ENCODE results near the gene CCDC169.
"Not testable (repeated sequence)": the region's sequence is repeated elsewhere in the genome, so short reads cannot be mapped to it uniquely, and the experiment has no call there.

The CCDC169 gene

DNA sequence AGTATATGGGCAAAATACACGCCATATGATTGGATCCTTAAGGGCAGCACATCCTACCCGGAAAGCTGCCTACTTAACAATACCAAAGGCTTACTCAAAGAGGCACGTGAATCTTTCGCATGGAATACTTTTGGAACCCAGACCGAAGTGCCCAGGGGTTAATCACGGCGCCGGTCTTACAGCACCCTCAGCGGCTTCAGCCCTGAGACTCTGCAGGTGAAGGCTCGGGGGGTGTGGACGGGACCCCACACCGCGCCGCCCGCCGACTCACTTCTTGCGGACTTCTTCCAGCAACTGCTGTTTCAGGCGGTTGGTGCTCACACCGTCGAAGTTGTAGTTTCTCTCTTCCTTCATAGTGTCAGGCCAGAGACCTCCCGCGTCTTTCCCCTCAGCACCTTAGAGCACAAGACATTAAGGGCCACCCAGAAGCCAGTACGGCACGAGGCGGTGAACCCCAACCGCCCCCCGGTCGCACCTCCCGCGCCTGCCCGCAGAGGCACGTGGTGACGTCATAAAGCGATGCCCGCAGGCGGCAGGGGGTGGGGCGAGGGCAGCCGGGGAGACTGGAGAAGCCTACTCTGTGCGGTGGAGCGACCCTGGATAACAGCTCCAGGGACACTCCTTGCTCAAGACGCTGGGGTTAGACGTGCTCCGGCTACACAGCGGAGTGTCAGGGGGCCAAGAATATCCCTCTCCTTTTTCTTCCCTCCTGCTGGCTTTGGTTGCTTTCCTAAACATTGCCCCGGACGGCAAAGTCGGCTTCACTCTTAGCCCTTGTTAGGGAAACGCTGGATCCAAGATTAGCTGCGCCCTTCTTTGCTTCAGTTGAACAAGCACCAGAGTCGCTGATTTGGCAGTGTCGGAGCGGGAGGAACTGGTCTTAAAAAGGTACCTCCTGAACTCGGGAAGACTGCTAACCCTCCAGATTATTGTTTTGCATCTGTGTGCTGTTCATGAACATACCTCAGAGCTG, at the start of gene CCDC169:
CCDC169 (minus strand) TSS at position 449 of the 973 bp plus-strand sequence; CDS start at position 354, 95 bp downstream.
- DNase-seq, result peak; percentile 73

DNA sequence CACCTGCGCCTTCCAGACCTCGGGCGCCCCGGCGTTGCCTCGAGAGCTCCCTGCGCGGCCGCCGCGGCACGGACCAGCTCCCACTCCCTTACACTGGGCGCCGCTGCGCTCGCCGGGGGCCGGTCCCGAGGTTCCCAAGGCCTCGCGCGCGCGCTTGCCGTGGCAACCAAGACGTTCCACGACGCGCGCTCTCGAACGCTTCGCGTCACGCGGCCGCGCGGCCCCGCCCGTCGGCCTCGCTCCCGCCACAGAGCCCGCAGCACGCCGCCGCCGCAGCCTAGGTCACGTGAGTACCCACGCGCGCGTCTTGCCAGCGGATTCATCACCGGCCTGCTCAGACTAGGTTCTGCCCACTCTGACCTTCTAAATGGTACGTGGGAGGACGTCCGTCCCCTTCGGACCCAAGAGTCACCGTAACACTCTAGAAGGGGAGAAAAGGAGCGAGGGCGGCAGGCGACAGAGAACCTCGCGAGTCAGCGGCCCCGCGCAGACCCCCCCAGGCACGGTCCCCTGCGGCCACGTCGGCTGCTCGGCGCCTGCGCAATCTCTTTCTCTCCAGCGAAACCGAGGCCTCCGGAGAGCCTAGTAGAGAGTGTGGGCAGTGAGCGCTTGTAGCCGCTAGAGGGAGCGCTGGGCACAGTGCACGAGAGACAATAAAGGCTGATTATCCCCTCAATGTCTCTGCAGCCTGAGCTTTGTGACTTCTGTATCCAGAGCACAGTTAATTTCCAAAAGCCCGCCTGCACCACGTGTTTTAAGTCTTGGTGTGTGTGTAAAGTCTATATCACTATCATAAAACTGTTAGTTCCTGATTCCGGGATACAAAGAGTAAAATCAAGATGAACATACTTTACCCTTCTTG, 48.8 kb upstream of the CCDC169 start, which contains the start of gene SPART:
SPART (minus strand) TSS at position 173 of the 862 bp plus-strand sequence. CDS start 10,564 bp downstream, outside the sequence.
- peak; percentile 93 for DNase-seq

DNA sequence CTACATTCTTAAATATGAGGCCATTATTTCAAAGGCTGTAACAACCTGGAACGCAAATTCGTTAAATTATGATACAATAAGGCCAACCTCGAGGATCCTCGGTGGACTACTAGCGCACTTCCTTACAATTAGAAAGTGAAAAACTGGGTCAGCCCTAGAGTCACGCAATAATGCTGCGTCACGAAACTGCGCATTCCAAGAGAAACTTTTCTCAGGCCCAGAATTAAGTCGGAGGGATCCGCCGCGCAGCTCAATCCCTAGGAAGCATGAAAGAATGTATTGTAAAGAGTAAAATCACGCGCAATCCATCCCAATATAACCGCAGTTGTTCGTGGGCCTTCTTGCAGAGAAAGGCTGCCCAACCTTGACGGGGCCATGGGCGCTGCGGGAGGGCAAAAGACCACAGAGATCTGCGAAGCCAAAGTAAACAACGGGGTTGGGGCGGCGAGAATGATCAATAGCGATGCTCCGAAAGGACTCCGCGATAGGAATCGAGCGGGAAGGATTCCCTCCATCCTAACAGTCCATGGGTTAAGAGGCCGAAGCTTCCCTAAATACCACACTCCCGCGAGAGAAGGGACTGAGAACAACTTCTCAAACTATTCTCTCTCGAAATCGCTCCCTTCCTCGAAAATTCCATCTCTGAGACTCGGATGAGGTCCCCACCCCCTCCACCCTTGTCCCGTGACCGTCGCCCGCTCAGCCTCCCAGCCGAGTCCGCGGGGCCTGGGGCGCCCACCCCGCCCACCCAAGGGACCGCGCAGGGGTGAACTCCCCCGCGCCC, 48.0 kb upstream of the CCDC169 start:
- peak; percentile 73 for DNase-seq

DNA sequence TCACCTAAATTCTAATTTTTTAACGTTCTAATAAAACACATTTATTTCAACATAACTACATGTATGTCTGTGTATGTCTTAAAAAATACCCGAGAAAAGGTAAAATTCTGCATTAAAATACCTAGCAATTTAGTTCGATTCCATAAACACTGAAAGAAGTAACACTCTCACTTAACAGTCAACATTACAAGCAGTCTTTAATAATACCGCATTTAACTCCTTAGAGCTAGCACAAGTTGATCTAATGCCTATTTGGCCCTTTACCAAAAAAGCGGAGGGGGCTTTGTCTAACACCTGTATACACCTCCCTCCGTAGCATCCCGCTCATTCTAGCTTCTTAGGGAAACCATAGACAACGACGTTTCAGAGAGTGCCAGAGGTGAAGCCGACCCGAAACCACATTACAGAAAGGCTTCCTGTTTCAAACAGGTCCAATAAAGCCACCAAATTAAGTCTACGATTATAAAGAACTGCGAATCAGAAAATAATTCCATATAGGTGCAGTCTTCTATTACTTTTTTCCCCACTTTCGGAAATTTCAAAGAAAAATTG, 47.3 kb upstream of the CCDC169 start:
- peak; percentile 53 for DNase-seq

DNA sequence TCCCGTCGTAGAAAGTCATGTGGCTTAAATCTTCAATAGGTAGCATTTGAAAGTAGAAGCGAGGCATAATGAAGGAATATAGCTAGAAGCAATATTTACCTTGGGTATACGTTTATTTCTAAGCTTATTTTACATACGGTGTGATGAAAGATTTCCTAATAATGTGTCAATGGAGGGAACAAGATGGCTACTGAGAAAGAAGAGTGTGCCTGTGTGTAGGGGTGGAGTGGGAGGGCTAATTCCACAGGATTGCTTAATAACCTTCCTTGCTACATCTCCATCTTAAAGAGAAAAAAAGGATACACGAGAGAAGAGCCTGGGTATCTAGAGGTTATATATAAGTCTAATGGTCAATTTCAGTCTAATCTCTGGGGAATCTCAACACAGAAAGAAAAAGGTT, 46.6 kb upstream of the CCDC169 start:
- DNase-seq, result peak; percentile 67

DNA sequence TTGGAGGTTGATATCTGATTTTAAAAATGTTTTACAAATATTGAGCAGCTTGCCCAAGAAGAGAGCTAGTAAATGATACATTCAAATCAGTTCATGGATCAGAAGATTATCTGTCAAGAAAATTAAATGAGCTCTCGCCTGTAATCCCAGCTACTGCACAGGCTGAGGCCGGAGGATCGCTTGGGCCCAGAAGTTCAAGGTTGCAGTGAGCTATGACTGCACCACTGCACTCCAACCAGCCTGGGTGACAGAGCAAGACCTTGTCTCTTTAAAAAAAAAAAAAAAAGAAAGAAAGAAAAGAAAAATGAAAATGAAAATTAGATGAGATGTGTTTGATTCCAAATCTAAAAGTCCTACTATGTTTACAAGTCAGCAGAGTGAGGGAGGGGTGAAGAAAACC, 46.2 kb upstream of the CCDC169 start:
- DNase-seq, result no peak

DNA sequence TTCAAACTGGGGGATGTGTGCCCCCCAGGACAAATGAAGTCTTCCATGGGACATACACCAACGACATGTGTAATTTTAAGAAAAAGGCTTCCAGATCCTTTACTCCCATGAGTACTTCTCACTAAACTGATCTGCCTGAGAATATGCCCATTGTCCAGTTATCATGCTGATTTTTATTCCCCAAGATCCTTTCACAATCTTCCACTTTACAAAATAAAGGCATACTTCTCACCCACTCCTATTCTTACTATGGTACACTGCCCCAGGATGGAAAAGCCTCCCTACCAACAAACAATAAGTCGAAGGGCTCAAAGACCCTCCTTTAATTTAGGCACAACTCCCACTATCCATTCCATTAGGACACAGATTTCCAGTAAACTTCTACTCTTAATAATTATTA, 45.1 kb upstream of the CCDC169 start:
- DNase-seq, result no peak

DNA sequence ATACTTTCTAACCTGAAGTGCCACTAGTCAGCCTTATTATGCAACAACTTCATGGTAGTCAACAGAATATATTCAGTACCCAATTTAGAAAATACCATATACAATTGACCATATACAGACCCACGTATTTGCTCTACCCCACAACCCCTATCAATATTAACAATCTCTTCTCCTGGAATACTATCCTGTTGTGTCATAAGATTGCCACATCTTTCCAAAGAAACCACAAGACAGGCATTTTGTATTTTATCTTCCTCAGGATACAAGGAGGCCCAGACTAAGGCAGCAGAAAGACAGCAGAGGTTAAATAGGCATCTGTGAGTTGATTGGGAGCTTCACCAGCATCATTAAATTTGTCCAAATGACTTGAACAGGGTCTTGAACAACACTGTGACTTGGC, 44.1 kb upstream of the CCDC169 start:
- no peak for DNase-seq

DNA sequence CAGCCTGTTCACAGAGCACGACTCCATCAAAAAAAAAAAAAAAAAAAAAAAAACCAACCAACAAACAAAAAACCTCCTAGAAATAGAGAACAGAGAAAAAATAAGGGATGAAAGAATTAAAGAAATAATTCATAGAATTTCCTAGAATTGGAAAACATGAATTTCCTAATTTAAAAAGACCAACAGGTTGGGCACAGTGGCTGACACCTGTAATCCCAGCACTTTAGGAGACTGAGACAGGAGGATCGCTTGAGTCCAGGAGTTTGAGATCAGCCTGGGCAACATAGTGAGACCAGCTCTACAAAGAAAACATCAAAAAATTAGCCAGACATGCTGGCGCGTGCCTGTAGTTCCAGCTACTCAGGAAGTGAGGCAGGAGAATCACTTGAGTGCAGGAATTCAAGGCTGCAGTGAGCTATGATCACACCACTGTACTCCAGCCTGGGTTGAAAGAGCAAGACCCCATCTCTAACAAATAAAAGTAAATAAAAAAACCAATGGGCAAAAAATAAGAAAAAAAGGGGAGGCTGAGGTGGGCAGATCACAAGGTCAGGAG, 42.1 kb upstream of the CCDC169 start:
- DNase-seq, result no peak

DNA sequence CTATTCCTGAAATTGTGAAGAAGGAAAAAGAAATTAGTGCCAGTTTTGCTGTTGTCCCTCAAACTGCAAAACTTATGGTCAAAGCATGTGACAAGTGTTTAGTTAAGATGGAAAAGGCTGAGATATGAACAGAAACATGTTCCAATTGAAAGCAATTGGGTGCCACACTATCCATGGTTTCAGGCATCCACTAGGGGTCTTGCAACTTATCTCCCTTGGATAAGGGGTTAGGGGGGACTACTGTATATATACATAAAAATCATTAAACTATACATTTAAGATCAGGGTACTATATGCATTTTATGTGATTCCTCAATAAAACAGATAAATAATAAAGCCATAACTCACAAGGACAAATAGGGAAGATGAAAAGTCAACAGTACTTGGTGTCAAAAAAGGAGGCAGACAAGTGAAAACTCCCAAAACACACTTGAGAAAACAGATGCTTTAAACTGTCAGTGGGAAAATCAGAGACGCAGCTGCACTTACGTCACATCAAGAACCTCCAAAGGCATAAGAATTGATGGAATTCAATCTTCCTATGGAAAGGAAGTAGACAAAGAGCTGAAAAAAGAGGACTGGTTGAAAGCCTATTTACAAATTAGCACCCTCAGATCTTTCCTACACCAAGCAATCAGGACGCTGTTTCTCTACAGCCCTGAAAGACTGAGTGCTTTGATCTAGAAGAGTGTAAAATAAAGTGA, 40.5 kb upstream of the CCDC169 start:
- no peak for DNase-seq

DNA sequence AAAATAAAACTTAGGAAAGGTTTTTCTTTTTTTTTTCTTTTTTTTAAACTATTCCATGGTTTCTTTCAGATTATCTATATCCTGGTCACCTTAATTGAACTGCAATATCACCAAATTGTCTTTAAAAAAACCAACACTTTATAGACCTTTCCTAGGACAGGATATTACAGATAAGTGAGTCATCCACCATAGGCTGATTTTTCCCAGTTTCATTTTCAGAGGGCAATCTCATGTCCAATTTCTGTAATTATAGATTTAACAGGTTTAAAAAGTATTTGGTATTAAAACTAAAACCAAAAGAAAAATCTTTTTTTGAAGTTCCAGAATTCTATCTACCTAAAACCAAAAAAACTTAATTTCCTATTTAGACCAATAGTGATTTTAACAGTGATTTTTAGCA, 35.4 kb upstream of the CCDC169 start:
- DNase-seq, result no peak

DNA sequence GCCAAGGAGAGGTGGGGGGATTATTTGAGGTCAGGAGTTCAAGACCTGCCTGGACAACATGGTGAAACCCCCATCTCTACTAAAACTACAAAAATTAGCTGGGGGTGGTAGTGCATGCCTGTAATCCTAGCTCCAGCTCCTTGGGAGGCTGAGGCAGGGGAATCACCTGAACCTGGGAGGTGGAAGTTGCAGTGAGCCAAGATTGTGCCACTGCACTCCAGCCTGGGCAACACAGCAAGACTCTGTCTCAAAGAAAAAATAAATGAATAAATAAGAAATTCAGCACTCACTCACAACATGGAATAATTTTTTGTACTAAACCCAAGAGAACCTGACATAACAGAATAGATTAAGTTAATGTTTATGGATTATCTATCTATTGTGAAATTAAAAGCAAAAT, 34.6 kb upstream of the CCDC169 start:
- not testable (repeated sequence) for DNase-seq

DNA sequence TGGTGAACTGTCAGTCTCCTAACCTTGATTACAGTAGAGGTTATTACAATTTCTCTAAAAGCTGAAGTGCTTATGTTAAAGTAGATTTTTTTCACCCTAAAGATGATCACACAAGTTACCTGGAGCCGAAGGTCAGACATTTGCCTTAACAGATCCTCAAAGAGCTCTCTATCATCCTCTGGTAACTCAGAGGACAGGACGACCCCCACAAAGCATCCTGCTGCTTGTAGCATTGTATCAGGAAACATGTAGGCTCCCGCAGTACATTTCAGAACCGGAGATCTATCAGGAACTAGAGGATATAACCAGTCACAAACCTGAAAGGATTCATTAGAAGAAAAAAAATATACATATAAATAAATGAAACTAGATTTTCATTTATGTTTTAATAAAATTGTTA, 33.7 kb upstream of the CCDC169 start:
- no peak for DNase-seq

DNA sequence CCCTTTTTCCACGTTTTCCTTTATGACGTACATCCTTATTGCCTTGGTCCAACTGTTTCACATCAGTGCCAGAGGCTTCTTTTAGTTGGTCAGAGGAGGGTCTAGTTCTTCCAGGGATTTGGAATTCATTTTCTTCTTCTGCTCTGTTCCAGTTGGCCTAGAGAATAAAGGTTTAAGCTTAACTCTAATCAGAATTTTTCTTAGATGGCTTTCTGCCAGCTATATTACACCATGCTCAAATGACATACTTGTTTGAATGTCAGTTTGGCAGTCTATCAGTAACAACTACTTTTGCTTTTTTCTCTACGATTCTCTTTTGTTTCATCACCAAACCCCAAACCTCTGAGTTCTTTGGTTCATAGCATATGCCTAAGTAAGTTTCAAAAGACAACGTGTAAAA, 31.7 kb upstream of the CCDC169 start:
- DNase-seq, result no peak

DNA sequence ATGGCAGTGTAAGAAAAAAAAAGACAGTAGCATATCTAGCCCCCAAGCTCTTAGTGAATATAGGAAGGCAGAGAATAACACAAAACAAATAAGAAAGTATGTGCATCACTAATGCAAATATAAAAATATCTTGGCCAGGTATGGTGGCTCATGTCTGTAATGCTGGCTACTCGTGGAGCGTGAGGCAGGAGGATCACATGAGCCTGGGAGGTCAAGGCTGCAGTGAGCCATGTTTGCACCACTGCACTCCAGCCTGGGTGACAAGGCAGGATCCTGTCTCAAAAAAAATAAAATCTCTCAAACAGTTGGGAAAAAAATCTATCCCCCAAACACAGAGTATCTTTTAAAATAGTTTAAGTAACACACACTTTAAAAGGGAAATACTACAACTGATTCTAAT, 31.2 kb upstream of the CCDC169 start:
- DNase-seq, result no peak

DNA sequence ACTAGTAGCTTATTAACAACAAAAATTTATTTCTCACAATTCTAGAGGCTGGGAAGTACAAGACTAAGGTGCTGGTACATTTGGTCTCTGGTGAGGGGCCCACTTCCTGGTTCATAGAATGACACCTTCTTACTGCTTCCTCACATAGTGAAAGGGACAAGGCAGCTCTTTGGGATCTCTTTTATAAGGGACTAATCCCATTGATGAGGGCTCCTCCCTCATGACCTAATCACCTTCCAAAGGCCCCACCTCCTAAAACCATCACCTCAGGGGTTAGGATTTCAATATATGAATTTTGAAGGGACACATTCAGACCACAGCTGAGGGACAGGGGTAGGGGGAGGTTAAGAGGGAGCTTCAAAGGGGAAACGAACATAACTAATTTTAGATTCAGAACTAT, 28.3 kb upstream of the CCDC169 start:
- no peak for DNase-seq

DNA sequence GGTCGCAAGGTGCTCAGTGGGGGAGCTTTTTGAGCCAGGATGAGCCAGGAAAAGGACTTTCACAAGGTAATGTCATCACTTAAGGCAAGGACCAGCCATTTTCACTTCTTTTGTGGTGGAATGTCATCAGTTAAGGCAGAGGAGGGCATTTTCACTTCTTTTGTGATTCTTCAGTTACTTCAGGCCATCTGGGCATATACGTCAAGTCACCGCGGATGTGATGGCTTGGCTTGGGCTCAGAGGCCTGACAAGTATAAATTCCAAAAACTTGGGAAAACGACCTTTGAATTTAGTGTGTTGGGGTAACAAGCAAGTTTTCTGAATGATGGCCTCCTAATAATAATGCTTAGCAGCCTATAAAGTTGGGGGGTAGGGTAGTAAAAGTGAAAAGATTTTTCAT, 27.3 kb upstream of the CCDC169 start:
- not testable (repeated sequence) for DNase-seq

DNA sequence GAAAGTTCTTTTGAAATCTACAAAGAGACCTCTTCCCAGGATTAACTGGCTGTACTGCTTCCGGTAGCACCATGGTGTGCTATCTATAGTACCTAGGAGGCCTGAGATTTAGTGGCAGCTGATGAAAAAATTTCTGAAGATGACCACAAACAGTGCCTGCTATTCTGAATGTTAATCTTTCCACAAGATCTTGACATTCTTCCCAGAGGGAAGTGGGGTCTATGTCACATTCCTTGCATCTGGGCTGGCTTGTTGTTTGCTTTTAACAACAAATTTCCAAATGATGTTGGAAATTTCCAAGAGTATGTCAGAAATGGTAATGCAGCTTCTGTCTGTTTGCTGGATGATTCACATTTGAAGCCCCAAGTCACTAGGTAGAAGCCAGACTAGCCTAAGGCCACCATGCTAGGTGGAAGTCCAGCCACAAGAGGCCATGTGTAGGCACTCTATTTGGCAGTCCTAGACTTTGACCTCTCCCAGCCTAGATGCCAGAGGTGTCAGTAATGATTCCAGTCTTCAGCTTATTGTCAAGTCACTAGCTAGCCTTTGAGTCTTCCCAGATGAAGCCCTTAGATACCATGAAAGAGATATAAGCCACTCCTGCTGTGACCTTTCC, 26.4 kb upstream of the CCDC169 start:
- DNase-seq, result no peak

DNA sequence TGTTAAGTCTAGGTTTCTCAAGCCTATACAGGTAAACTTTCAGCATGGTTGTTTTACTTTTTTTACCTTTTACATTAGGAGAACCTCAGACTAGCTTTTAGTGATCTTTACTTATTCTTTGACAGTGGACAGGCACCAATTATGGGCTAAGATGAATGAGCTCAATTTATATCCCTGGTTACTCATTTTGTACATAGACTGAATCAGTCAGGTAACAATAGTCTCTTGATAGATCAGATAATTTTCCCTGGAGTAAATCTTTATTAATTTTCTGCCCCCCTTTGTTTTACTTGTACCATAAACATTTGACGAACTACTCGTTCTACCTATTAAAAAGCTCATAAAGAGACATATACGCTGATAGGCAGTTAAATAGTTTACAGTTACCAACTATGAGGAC, 25.8 kb upstream of the CCDC169 start:
- DNase-seq, result no peak

DNA sequence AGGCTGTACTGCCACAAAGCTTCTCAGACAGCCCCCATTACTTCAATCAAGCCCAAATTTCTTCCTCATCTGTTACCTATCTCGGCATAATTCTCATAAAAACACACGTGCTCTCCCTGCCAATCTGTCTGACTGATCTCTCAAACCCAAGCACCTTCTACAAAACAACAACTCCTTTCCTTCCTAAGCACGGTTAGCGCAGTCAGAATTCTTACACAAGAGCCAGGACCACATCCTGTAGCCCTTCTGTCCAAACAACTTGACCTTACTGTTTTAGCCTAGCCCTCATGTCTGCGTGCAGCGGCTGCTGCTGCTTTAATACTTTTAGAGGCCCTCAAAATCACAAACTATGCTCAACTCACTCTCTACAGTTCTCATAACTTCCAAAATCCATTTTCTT, 22.2 kb upstream of the CCDC169 start:
- DNase-seq, result peak; percentile 46

Data from GF-D8 (cell line).